Stimulated activated naive B cell treated with anti-CD40 and anti-IgM and Interleukin-4, amounts not matched to agents 10 μg/mL and 1 μg/mL and 100 μg/mL, for 72 hours (primary cell): ENCODE measurements around the gene FOXN4.

Source experiments
- ATAC-seq, 2 donors: fragments of 150-1000 bp; cut with Tn5 transposase; replicated peaks; 2 replicates each; pipeline ENCODE4 v1.10.0; 2021; ENCODE audit warnings: moderate library complexity in 1 of 2
- DNase-seq: peaks from one replicate; pipeline ENCODE4 v3.0.0; 2021
- H3K27ac Mint-ChIP-seq: one replicate; pipeline ENCODE4 v1.8.0; 2022; ENCODE audit warnings: mild to moderate bottlenecking, mixed read lengths
- H3K27me3 Mint-ChIP-seq, 2 donors: one replicate each; pipeline ENCODE4 v1.8.0; 2022; ENCODE audit warnings: mixed read lengths in 2 of 2
- H3K36me3 Mint-ChIP-seq, 2 donors: one replicate each; pipeline ENCODE4 v1.8.0; 2022; ENCODE audit warnings: mixed read lengths in 2 of 2, mild to moderate bottlenecking in 1 of 2
- H3K4me1 Mint-ChIP-seq, 2 donors: one replicate each; pipeline ENCODE4 v1.8.0; 2022; ENCODE audit warnings: mixed read lengths in 2 of 2, mild to moderate bottlenecking in 1 of 2
- H3K4me3 Mint-ChIP-seq, 2 donors: one replicate each; pipeline ENCODE4 v1.8.0; 2022; ENCODE audit warnings: mild to moderate bottlenecking in 2 of 2, mixed read lengths in 2 of 2, moderate library complexity in 1 of 2
- H3K9me3 Mint-ChIP-seq, 2 donors: one replicate each; pipeline ENCODE4 v1.8.0; 2022; ENCODE audit warnings: mixed read lengths in 2 of 2, mild to moderate bottlenecking in 1 of 2

Gene FOXN4

DNA sequence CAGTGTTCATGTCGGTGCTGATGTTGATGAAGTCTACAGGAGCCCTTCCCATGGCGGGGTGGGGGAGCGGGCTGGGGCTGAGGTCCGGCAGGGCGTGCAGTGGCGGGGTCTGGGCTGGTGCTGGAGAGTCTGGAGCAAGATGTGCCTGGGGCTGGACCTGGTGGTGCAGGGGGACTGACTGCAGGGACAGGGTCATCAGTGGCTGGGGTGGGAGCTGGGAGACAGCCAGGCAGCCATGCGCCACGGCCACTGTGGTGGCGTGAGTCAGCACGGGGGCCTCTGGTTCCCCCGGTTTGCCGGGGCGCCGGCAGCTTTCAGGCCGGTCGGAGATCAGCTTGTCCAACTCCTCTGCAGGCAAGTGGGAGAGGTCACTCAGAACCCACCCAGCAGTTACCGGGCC is 27.6 kb downstream of the FOXN4 start:
- Mint-ChIP-seq H3K4me3 (no peak overlapping the region), H3K9me3 (peaks cover 0 to 10% of the 10 kb centered on the region in 2 donors), H3K4me1 (peaks cover 3 to 5% of the 10 kb centered on the region in 2 donors), H3K36me3 (no peaks in the 10 kb centered on the region), H3K27me3 (peaks cover 0 to 6% of the 10 kb centered on the region in 2 donors), H3K27ac (no peak overlapping the region)
- ATAC-seq (no peak), DNase-seq (no peak)

DNA sequence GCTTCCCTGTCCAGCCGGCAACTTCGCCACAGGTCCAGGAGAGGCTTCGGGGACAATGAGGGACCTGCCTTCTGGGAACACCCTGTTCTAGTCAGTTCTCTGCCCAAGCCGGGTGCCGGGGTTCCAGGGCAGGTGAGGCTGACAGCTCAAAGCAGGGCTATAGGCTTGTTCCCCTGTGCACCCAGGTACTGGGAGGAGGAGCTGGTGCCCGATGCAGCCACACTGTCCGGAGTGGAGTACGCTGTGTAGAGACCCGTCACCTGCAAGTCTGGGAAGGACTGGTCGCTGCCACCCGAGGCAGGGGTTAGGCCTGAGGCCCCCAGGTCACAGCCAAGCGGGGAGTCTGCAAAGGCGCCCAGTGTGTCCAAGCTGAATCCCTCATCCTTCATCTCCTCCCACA is 29.6 kb downstream of the FOXN4 start:
- Mint-ChIP-seq H3K4me1 (peaks cover 3 to 5% of the 10 kb centered on the region in 2 donors), H3K9me3 (peaks cover 0 to 2% of the 10 kb centered on the region in 2 donors), H3K4me3 (no peak overlapping the region), H3K27ac (no peak overlapping the region), H3K27me3 (peaks cover 0 to 15% of the 10 kb centered on the region in 2 donors), H3K36me3 (no peaks in the 10 kb centered on the region)
- ATAC-seq = no peak
- DNase-seq = no peak

DNA sequence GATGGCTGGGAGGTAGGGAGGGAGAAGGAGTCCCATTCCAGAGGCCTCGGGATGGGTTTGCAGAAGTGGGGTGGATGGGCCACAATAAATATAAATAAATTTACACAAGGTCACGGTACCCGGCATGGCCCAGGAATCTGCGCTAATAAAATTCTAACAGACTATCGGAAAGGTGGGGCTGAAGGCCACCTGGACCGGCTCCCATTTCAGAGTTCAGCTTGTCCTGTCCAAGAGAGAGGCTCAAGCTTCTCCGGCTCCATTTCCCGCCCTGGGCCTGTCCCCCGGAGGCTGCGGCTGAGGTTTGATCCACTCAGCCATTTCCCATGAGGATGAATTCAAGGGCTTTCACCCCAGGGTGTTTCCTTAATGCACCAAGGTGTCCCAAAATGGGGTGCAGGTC is 30.2 kb downstream of the FOXN4 start:
- H3K27ac Mint-ChIP-seq = no peak overlapping the region
- H3K9me3 Mint-ChIP-seq = no peaks in the 10 kb centered on the region
- DNase-seq (no peak), ATAC-seq (no peak)
- peaks cover 3 to 5% of the 10 kb centered on the region in 2 donors for H3K4me1 Mint-ChIP-seq
- H3K36me3 Mint-ChIP-seq = no peaks in the 10 kb centered on the region
- H3K4me3 Mint-ChIP-seq = no peak overlapping the region
- peaks cover 3 to 18% of the 10 kb centered on the region in 2 donors for H3K27me3 Mint-ChIP-seq

DNA sequence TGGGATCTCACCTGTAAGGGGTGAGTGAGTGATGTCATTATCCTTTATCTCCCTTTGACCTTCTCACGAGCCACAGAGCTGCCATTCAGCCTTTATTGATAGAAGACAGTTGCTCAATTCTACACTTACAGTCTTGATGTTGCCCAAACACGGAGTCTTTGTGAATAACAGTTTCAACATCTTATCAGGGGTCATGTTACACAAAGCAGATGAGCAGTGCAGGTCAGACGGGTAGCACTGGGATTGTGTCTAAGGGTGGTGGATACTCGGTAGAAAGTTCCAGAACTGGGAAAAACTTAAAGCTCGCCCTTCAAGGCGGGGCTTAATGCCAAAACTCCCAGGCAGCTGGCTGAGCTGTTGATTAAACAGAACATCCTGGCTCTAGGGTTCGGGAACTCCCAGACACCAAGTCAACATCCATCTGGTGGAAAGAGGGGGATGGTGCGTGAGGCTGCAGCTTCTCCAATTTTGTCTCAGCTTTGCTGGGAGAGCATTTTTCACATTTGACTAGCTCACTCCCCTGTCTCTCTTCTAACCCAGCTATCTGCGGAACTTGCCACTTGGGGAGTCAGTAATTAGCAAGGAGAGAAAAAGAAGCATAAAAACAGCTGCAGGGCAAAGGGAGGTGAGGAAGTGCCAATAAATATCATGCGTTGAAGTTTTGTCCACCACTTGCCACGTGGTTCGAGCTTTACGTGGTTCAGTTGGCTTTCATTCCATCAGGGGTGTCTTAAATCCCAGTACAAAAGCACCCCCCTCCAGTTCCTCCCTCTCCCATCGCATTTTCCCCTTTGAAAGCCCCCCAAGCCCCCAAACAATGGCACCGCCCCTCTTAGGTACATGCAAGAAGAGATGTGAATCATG is 31.0 kb downstream of the FOXN4 start:
- no peak overlapping the region for H3K27ac Mint-ChIP-seq
- H3K36me3 Mint-ChIP-seq = no peaks in the 10 kb centered on the region
- ATAC-seq (no peak), DNase-seq (no peak)
- peaks cover 3 to 5% of the 10 kb centered on the region in 2 donors for H3K4me1 Mint-ChIP-seq
- peaks cover 11 to 21% of the 10 kb centered on the region in 2 donors for H3K27me3 Mint-ChIP-seq
- no peaks in the 10 kb centered on the region for H3K9me3 Mint-ChIP-seq
- H3K4me3 Mint-ChIP-seq = no peak overlapping the region

DNA sequence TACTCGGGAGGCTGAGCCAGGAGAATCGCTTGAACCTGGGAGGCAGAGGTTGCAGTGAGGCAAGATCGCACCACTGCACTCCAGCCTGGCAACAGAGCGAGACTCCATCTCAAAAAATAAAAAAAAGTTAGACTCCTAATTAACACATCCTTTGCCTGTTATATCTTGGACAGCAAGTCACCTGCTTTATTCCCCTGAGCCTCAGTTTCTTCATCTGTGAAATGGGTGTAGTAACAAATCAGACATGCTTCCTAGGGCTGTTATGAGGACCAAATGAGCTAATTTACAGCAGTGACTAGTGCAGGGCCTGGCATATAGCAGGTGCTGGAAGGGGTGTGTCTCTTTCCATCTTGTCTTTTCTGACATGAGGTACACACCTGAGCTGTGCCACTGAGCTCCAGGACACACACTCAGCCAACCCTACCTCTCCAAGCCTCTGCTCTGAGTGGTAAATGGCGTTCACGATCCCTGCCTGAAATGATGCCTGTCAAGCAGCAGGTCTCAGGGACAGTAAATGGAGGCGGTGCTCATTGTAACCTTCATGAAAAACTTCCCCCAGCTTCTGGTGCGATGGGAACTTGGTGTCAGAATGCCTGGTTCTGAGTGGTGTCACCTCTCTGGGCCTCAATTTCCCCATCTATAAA is 31.7 kb downstream of the FOXN4 start:
- H3K4me3 Mint-ChIP-seq = no peak overlapping the region
- H3K27ac Mint-ChIP-seq = no peak overlapping the region
- H3K27me3 Mint-ChIP-seq = peaks cover 15 to 21% of the 10 kb centered on the region in 2 donors
- peaks cover 3 to 5% of the 10 kb centered on the region in 2 donors for H3K4me1 Mint-ChIP-seq
- H3K9me3 Mint-ChIP-seq = no peaks in the 10 kb centered on the region
- no peak for DNase-seq
- H3K36me3 Mint-ChIP-seq = no peaks in the 10 kb centered on the region
- ATAC-seq = no peak

DNA sequence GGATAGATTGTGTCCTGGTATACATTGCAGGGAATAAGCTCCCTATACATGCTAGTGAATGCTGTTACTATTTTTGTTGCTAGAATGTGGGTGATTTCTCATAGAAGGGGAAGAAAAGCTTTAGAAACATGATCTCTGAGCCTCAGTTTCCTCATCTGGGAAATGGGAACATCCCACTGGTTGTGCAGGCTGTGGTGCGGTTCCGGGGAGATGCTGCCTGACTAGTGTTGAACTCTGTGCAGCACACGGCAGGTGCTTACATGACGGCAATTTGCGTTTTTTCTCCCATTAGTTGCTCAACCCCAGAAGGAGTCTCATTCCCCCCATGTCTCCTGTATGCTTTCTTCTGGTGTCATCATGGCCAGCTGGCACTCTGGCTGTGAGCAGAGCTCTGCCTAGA is 32.9 kb downstream of the FOXN4 start:
- DNase-seq = no peak
- Mint-ChIP-seq H3K36me3 (no peaks in the 10 kb centered on the region), H3K9me3 (no peaks in the 10 kb centered on the region), H3K4me1 (peaks cover 3 to 5% of the 10 kb centered on the region in 2 donors), H3K4me3 (no peak overlapping the region), H3K27ac (no peak overlapping the region), H3K27me3 (peaks cover 15 to 21% of the 10 kb centered on the region in 2 donors)
- ATAC-seq = no peak

DNA sequence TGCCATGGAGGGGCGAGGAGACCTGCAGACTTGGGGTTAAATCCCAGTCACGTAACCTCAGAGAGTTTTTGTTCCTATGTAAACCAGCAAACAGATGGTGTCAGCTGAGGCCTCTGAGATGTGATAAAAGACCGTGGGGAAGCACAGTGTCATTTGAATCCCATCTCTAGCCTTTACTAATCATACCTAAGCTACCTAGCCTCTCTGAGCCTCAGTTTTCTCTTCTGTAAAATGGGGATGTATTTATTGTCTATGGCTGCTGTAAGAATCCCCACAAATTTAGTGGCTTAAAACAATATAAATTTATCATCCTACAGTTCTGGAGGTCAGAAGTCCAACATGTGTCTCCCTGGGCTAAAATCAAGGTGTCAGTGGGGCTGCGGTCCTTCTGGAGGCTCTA is 33.9 kb downstream of the FOXN4 start:
- Mint-ChIP-seq H3K4me1 (peaks cover 3 to 5% of the 10 kb centered on the region in 2 donors), H3K36me3 (no peaks in the 10 kb centered on the region), H3K4me3 (no peak overlapping the region), H3K27me3 (peaks cover 15 to 21% of the 10 kb centered on the region in 2 donors), H3K27ac (no peak overlapping the region), H3K9me3 (peaks cover 4 to 5% of the 10 kb centered on the region in 2 donors)
- no peak for DNase-seq
- ATAC-seq = no peak

DNA sequence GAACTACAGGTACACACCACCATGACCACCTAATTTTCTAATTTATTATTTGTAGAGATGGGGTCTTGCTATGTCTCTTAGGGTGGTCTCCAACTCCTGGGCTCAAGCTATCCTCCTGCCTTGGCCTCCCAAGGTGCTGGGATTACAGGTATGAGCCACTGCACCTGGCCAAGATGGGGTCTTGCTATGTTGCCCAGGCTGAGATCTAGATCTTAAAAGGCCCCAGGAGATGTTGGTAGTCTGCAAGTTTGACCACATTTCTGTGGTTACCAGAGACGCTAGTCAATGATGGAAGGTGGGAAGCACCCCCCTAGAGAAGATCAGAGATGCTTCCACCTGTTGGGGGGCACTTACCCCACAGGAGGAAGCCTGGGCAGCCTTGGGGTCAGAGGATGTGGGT is 34.7 kb downstream of the FOXN4 start:
- ATAC-seq (no peak), DNase-seq (no peak)
- no peaks in the 10 kb centered on the region for H3K36me3 Mint-ChIP-seq
- no peak overlapping the region for H3K4me3 Mint-ChIP-seq
- H3K4me1 Mint-ChIP-seq = peaks cover 3 to 5% of the 10 kb centered on the region in 2 donors
- H3K27me3 Mint-ChIP-seq = peaks cover 15 to 21% of the 10 kb centered on the region in 2 donors
- peaks cover 5 to 7% of the 10 kb centered on the region in 2 donors for H3K9me3 Mint-ChIP-seq
- no peak overlapping the region for H3K27ac Mint-ChIP-seq

DNA sequence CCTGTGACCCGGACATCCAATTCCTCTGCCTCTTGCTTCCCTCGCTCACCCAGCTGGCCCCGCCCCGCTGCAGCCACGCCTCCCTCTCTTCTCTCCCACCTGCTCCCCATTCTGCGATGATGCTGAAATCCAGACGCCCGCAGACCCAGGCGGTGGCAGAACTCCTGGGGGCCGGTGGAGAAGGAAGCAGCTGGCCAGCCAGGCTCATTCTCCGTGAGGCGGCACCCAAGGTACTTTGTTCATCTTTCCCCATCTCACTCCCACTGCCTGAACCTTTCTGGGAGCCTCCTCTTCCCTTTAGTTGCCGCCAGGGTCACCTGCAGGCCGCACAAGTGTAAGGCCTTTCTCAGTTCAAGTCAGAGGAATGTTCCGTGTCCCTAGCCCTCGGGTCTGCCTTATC is 35.7 kb downstream of the FOXN4 start:
- H3K36me3 Mint-ChIP-seq = no peaks in the 10 kb centered on the region
- H3K27me3 Mint-ChIP-seq = peaks cover 15 to 21% of the 10 kb centered on the region in 2 donors
- no peak for DNase-seq
- H3K4me3 Mint-ChIP-seq = no peak overlapping the region
- peaks cover 3 to 5% of the 10 kb centered on the region in 2 donors for H3K4me1 Mint-ChIP-seq
- ATAC-seq = no peak
- peaks cover 5 to 7% of the 10 kb centered on the region in 2 donors for H3K9me3 Mint-ChIP-seq
- H3K27ac Mint-ChIP-seq = no peak overlapping the region

DNA sequence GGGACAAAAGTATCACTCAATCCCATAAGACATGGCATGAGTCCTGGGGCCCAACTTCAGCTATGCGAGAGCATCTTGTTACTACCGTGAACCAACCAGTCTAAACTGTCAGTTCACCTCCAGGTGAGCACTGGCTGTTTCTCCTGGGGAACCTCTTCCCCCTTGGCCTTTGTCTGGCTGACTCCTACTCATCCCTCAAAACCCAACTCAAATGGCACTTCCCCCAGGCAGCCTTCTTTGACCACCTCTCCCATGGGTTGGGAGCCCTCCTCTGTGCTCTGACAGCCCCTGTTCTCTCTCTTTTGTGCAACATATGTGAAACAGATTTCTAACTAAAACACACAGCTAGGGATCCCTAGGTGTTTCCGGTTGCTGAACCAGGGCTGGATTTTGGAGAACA is 37.7 kb downstream of the FOXN4 start:
- no peaks in the 10 kb centered on the region for H3K4me1 Mint-ChIP-seq
- H3K27ac Mint-ChIP-seq = no peak overlapping the region
- H3K9me3 Mint-ChIP-seq = peaks cover 5 to 7% of the 10 kb centered on the region in 2 donors
- no peaks in the 10 kb centered on the region for H3K36me3 Mint-ChIP-seq
- ATAC-seq (no peak), DNase-seq (no peak)
- peaks cover 14 to 15% of the 10 kb centered on the region in 2 donors for H3K27me3 Mint-ChIP-seq
- H3K4me3 Mint-ChIP-seq = no peak overlapping the region

DNA sequence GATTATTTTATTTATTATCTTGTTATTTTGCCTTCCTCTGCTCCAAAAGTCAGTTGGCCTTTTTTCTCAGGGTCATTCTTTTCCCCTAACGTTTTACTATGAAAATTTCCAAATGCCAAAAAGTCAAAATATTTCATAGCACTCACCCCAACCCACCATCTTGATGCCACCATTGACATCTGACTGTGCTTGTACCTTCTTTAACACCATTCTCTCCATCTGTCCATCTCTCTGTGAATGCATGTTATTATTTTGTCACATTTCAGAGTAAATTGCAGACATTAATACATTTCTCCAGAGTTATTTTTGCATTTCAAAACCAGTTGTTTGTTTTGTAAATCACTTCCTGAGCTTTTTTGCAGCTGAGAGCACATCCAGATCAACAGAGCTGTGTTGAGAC is 38.6 kb downstream of the FOXN4 start:
- no peak overlapping the region for H3K4me3 Mint-ChIP-seq
- H3K36me3 Mint-ChIP-seq = no peaks in the 10 kb centered on the region
- ATAC-seq (no peak), DNase-seq (no peak)
- H3K27ac Mint-ChIP-seq = no peak overlapping the region
- H3K9me3 Mint-ChIP-seq = peaks cover 5 to 7% of the 10 kb centered on the region in 2 donors
- peaks cover 8 to 15% of the 10 kb centered on the region in 2 donors for H3K27me3 Mint-ChIP-seq
- H3K4me1 Mint-ChIP-seq = no peaks in the 10 kb centered on the region

DNA sequence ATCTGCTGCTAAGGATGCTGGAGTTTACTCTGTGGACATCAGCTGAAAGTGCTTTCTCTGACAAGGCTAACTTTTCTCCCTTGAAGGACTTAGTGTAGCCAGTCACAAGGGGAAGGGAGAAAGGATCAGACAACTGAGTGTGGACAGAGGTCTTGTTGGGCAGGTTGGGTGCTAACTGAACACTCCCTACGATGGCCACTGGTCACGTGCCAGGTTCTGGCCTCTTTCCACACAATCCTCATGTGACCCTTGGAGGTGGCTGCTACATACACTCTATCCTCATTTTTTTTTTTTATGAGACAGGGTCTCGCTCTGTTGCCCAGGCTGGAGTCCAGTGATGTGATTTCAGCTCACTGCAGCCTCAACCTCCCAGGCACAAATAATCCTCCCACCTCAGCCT is 39.7 kb downstream of the FOXN4 start:
- H3K4me3 Mint-ChIP-seq = no peak overlapping the region
- ATAC-seq (no peak), DNase-seq (no peak)
- H3K9me3 Mint-ChIP-seq = peaks cover 5 to 7% of the 10 kb centered on the region in 2 donors
- H3K36me3 Mint-ChIP-seq = peaks cover 6 to 7% of the 10 kb centered on the region in 2 donors
- H3K27me3 Mint-ChIP-seq = peaks cover 5 to 15% of the 10 kb centered on the region in 2 donors
- H3K4me1 Mint-ChIP-seq = no peaks in the 10 kb centered on the region
- H3K27ac Mint-ChIP-seq = no peak overlapping the region

DNA sequence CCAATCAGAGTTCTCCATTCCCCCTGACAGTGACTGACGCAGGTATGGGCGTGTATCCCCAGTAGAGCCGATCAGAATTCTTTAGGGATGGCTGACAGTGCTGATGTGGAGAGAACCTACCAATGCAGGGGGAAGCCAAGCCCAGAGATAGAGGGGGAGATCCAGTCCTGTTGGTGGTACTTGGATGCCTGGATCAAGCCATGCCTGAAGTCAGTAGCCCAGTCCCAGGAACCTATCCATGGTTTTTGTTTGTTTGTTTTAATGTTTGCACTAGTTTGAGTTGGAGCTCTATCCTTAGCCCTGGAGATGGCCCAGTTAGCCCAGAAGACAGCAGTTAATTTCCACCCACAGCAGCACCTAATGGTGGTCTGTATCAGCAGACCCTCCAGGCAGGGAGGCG is 40.2 kb downstream of the FOXN4 start:
- no peak overlapping the region for H3K4me3 Mint-ChIP-seq
- H3K27ac Mint-ChIP-seq = no peak overlapping the region
- H3K9me3 Mint-ChIP-seq = peaks cover 5 to 7% of the 10 kb centered on the region in 2 donors
- ATAC-seq (no peak), DNase-seq (no peak)
- peaks cover 9 to 12% of the 10 kb centered on the region in 2 donors for H3K36me3 Mint-ChIP-seq
- H3K4me1 Mint-ChIP-seq = no peaks in the 10 kb centered on the region
- peaks cover 3 to 12% of the 10 kb centered on the region in 2 donors for H3K27me3 Mint-ChIP-seq

DNA sequence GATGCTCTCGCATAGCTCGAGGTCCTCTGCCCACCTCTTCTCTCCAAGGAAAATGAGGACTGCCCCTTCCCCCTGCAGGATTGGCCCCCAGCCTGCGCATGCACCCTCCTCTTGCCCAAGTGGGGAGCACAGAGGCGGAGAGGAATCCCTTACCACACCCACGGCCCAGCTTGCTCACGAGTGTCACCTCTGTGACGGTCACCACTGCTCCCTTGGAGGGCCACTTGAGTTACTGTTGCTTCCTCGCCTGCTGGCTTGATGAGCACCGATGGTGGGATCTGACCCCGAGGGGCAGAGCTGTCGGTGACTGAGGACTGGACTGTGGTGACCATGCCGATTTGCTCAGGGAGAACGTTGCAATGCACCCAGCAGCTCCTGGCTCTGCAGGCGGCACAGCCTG is 41.7 kb downstream of the FOXN4 start:
- ATAC-seq (no peak), DNase-seq (no peak)
- H3K27me3 Mint-ChIP-seq = no peaks in the 10 kb centered on the region
- H3K4me1 Mint-ChIP-seq = no peaks in the 10 kb centered on the region
- H3K27ac Mint-ChIP-seq = no peak overlapping the region
- H3K36me3 Mint-ChIP-seq = peaks cover 18% of the 10 kb centered on the region in 2 donors
- no peak overlapping the region for H3K4me3 Mint-ChIP-seq
- peaks cover 5 to 10% of the 10 kb centered on the region in 2 donors for H3K9me3 Mint-ChIP-seq
